PC-3 (cell line): ENCODE results near the gene OR8A1. TPM values are rescaled to one million over a fixed set of nuclear protein-coding genes. Genes with fewer than 3 reads are reported as not detected.

Source experiments
- ATAC-seq: fragments of 200-7000 bp; cut with Tn5 transposase; 2 replicates; pipeline ENCODE4 v1.9.1; 2020; ENCODE audit warnings: mild to moderate bottlenecking, moderate library complexity
- BruUV-seq: library from RNA; stranded (reverse); fragments of 400-500 nt; replicated peaks from 2 replicates; lab custom pipeline; 2021; lab: Mats Ljungman, UMichigan
- CTCF ChIA-PET: fragments of 300-600 bp; sonication (Branson Sonifier 250); formaldehyde crosslinking; loops from one replicate; lab custom pipeline; 2022; ENCODE audit warnings: antibody characterized with exemption; lab: Charles Lee
- POLR2A ChIA-PET: fragments of 300-600 bp; sonication (Branson Sonifier 250); formaldehyde crosslinking; loops from one replicate; lab custom pipeline; 2022; ENCODE audit warnings: antibody characterized with exemption; ENCODE audit not compliant: unreplicated experiment; lab: Charles Lee
- DNase-seq: peaks from one replicate; pipeline ENCODE4 v3.0.0-alpha.2; 2015
- H2AFZ ChIP-seq: fragments of 300-600 bp; sonication (generic); 2 replicates; pipeline ENCODE4 v1.6.0; 2016; ENCODE audit warnings: antibody characterized with exemption, low read length
- H3F3A ChIP-seq: fragments of 300-600 bp; sonication (generic); one replicate; pipeline ENCODE4 v1.6.0; 2017; ENCODE audit warnings: antibody characterized with exemption, low read length, control low read depth, mild to moderate bottlenecking; ENCODE audit not compliant: unreplicated experiment
- H3K27ac ChIP-seq: fragments of 300-600 bp; sonication (generic); 2 replicates; pipeline ENCODE4 v1.5.1; 2016; ENCODE audit warnings: mild to moderate bottlenecking, low read length
- H3K27me3 ChIP-seq: fragments of 300-600 bp; sonication (generic); 2 replicates; pipeline ENCODE4 v1.6.1; 2016; ENCODE audit warnings: low read length, mixed read lengths
- H3K36me3 ChIP-seq: fragments of 300-600 bp; sonication (generic); 2 replicates; pipeline ENCODE4 v1.6.1; 2016; ENCODE audit warnings: low read depth, mixed run types, low read length, mixed read lengths
- H3K4me1 ChIP-seq: fragments of 300-600 bp; sonication (generic); 2 replicates; pipeline ENCODE4 v1.5.1; 2016; ENCODE audit warnings: low read length; ENCODE audit not compliant: insufficient read depth
- H3K4me2 ChIP-seq: fragments of 300-600 bp; sonication (generic); 2 replicates; pipeline ENCODE4 v1.6.0; 2016; ENCODE audit warnings: low read length
- H3K4me3 ChIP-seq: fragments of 300-600 bp; sonication (generic); 2 replicates; pipeline ENCODE4 v1.5.1; 2016; ENCODE audit warnings: mild to moderate bottlenecking, low read length, mixed read lengths
- H3K79me2 ChIP-seq: fragments of 300-600 bp; sonication (generic); 2 replicates; pipeline ENCODE4 v1.6.1; 2017; ENCODE audit warnings: low read length, mixed read lengths
- H3K9ac ChIP-seq: fragments of 300-600 bp; sonication (generic); 2 replicates; pipeline ENCODE4 v1.6.0; 2016; ENCODE audit warnings: mild to moderate bottlenecking, low read length
- H3K9me2 ChIP-seq: fragments of 300-600 bp; sonication (generic); replicated peaks from 2 replicates; pipeline ENCODE4 v1.6.1; 2016; ENCODE audit warnings: mixed run types, low read length, mixed read lengths
- H3K9me3 ChIP-seq: fragments of 300-600 bp; sonication (generic); 2 replicates; pipeline ENCODE4 v1.6.1; 2016; ENCODE audit warnings: low read length, mixed read lengths
- H4K20me1 ChIP-seq: fragments of 300-600 bp; sonication (generic); 2 replicates; pipeline ENCODE4 v1.6.1; 2016; ENCODE audit warnings: low read length, mixed read lengths
- EZH2 ChIP-seq: fragments of 300-600 bp; sonication (generic); IDR thresholded peaks from one replicate; pipeline ENCODE4 v1.6.1; 2017; ENCODE audit warnings: antibody characterized with exemption, mild to moderate bottlenecking, low read length; ENCODE audit not compliant: unreplicated experiment
- EZH2phosphoT487 ChIP-seq: fragments of 300-600 bp; sonication (generic); IDR thresholded peaks from 2 replicates; pipeline ENCODE4 v1.6.1; 2018; ENCODE audit warnings: mild to moderate bottlenecking, antibody characterized with exemption, low read length, borderline replicate concordance
- intact Hi-C: fragments of 100-400 bp; cut with micrococcal nuclease; formaldehyde crosslinking; loops from 2 replicates; pipeline ENCODE4 v1.9.0; 2023
- total RNA-seq: library from RNA; depleted of rRNA; stranded (reverse); fragments of >200 nt; gene quantifications from 2 replicates; pipeline ENCODE4 v1.2.3, GENCODE V29; 2014
- TF ChIP-seq, protein P1 (sequence below): fragments of 300-600 bp; sonication (generic); conservative IDR thresholded peaks from 2 replicates; pipeline ENCODE4 v1.5.1; 2017; ENCODE audit warnings: antibody characterized with exemption, low read depth, mild to moderate bottlenecking, low read length

The OR8A1 gene
- total RNA-seq, 1 experiment from 2014 or later = 0.04 TPM

DNA sequence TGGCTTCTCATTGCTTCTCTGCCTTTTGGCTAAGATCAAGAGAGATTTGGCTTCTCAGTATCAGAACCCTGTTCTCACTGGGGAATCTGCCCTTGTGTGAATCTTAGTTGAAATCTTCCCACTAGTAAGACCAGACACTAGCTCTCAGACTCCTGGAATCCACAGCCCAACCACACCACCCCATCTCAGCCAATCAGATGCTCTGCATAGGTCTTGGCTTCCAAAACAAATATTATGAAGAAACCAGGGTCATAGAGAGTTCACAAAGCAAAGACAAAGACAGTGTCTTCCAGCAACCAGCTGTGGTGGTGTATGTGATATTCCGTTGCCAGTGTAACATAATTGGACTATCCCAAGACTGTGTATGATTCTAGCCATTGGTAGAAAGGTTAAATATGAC is 31.8 kb upstream of the OR8A1 start:
- no peak for TF ChIP-seq EZH2
- TF ChIP-seq EZH2phosphoT487 = no peak
- TF ChIP-seq, protein P1, sequence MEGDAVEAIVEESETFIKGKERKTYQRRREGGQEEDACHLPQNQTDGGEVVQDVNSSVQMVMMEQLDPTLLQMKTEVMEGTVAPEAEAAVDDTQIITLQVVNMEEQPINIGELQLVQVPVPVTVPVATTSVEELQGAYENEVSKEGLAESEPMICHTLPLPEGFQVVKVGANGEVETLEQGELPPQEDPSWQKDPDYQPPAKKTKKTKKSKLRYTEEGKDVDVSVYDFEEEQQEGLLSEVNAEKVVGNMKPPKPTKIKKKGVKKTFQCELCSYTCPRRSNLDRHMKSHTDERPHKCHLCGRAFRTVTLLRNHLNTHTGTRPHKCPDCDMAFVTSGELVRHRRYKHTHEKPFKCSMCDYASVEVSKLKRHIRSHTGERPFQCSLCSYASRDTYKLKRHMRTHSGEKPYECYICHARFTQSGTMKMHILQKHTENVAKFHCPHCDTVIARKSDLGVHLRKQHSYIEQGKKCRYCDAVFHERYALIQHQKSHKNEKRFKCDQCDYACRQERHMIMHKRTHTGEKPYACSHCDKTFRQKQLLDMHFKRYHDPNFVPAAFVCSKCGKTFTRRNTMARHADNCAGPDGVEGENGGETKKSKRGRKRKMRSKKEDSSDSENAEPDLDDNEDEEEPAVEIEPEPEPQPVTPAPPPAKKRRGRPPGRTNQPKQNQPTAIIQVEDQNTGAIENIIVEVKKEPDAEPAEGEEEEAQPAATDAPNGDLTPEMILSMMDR = no peak
- intact Hi-C loops = no loop called here
- DNase-seq = no peak
- Histone ChIP-seq H3K4me2 (no peak overlapping the region), H3K79me2 (no peaks in the 10 kb centered on the region), H3K9ac (no peak overlapping the region), H3F3A (no peaks in the 10 kb centered on the region), H2AFZ (no peak overlapping the region), H3K9me2 (no peaks in the 10 kb centered on the region), H3K9me3 (no peaks in the 10 kb centered on the region), H3K36me3 (no peaks in the 10 kb centered on the region), H3K4me3 (no peak overlapping the region), H3K27ac (no peak overlapping the region), H3K27me3 (peaks cover 83% of the 10 kb centered on the region), H4K20me1 (no peaks in the 10 kb centered on the region), H3K4me1 (no peaks in the 10 kb centered on the region)
- CTCF ChIA-PET = no interaction called here
- no TSS peak for BruUV-seq
- ATAC-seq = no peak
- POLR2A ChIA-PET = no interaction called here

GRCh38 chr11:124541204-124541603 is 28.6 kb upstream of the OR8A1 start:
- intact Hi-C loops = no loop called here
- H2AFZ ChIP-seq = no peak overlapping the region
- CTCF ChIA-PET = no interaction called here
- no peak for DNase-seq
- TF ChIP-seq EZH2 = no peak
- TF ChIP-seq, protein P1 = no peak
- no peak for TF ChIP-seq EZH2phosphoT487
- H3K9me2 ChIP-seq = no peaks in the 10 kb centered on the region
- no peaks in the 10 kb centered on the region for H3F3A ChIP-seq
- H3K4me3 ChIP-seq = no peak overlapping the region
- BruUV-seq = no TSS peak
- H3K9me3 ChIP-seq = no peaks in the 10 kb centered on the region
- H3K79me2 ChIP-seq = no peaks in the 10 kb centered on the region
- no peak overlapping the region for H3K4me2 ChIP-seq
- no peak for ATAC-seq
- POLR2A ChIA-PET = no interaction called here
- H3K27ac ChIP-seq = no peak overlapping the region
- H3K9ac ChIP-seq = no peak overlapping the region
- H3K27me3 ChIP-seq = peaks cover 91% of the 10 kb centered on the region
- H4K20me1 ChIP-seq = no peaks in the 10 kb centered on the region
- no peaks in the 10 kb centered on the region for H3K4me1 ChIP-seq
- H3K36me3 ChIP-seq = no peaks in the 10 kb centered on the region

DNA sequence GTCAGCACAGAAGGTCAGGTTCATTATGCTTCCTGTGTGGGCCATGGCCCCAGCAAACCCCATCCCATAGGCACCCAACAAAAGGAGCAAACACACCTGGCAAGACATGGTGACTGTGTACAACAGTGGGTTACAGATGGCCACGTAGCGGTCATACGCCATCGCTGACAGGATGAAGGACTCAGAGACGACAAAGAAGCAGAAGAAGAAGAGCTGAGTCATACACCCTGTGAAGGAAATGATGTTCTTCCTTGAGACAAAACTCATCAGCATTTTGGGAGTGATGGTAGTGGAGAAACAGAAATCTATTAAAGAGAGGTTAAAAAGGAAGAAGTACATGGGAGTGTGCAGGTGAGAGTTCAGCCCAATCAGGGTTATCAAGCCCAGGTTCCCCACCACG is 26.7 kb upstream of the OR8A1 start:
- TF ChIP-seq, protein P1 = no peak
- TF ChIP-seq EZH2 (no peak), EZH2phosphoT487 (no peak)
- ATAC-seq = no peak
- CTCF ChIA-PET = no interaction called here

More for the DNA sequence above, 26.7 kb upstream of the OR8A1 start:
- no TSS peak for BruUV-seq
- intact Hi-C loops = no loop called here
- DNase-seq = no peak
- POLR2A ChIA-PET = no interaction called here
- Histone ChIP-seq H3K4me3 (no peak overlapping the region), H3K36me3 (no peaks in the 10 kb centered on the region), H3K9me3 (no peaks in the 10 kb centered on the region), H4K20me1 (no peaks in the 10 kb centered on the region), H3K27ac (no peak overlapping the region), H3F3A (no peaks in the 10 kb centered on the region), H3K4me2 (no peak overlapping the region), H3K9ac (no peak overlapping the region), H3K27me3 (peaks cover 92% of the 10 kb centered on the region), H3K9me2 (no peaks in the 10 kb centered on the region), H3K79me2 (no peaks in the 10 kb centered on the region), H3K4me1 (no peaks in the 10 kb centered on the region), H2AFZ (no peak overlapping the region)
